ENCODE measurements around the gene ALG1. TPM values are rescaled to one million over a fixed set of nuclear protein-coding genes. Genes with fewer than 3 reads are reported as not detected.

ALG1 gene
- total and polyA plus RNA-seq, 7 experiments from 2014 or later, result 12.9 to 29.1 (median 22.1) TPM

- no peak overlapping the region for H3K4me3 ChIP-seq (ENCODE audit: low read length)
- H3K27me3 ChIP-seq (ENCODE audit: control insufficient read depth in 2 of 2, insufficient read depth in 2 of 2, low read length in 2 of 2), result no peaks in the 10 kb centered on the region
- no peak for ATAC-seq
- ChIA-PET CTCF (no interaction called here), POLR2A (no interaction called here)
- no peak for DNase-seq
- H3K4me1 ChIP-seq (ENCODE audit: control insufficient read depth in 2 of 2, insufficient read depth in 2 of 2, low read length in 2 of 2), result peaks cover 5% of the 10 kb centered on the region in 2 donors
- Mint-ChIP-seq H3K27ac (no peak overlapping the region), H3K36me3 (peaks cover 0 to 12% (median 0%) of the 10 kb centered on the region in 5 donors), H3K9me3 (no peaks in the 10 kb centered on the region), H3K4me3 (no peak overlapping the region), H3K4me1 (peaks cover 4 to 12% (median 8%) of the 10 kb centered on the region in 7 donors), H3K27me3 (no peaks in the 10 kb centered on the region)
- peaks cover 0 to 46% (median 3%) of the 10 kb centered on the region in 3 experiments for H3K36me3 ChIP-seq (ENCODE audit: control insufficient read depth in 2 of 3, insufficient read depth in 3 of 3, low read length in 3 of 3)
- no peaks in the 10 kb centered on the region for H3K9me3 ChIP-seq (ENCODE audit: control insufficient read depth in 2 of 3, low read length in 3 of 3)
- H3K27ac ChIP-seq (ENCODE audit: low read depth, low read length), result no peak overlapping the region
- intact Hi-C loops (cut with micrococcal nuclease), result no loop called here
Measured at GRCh38 chr16:5027575-5028235, 43.9 kb upstream of the ALG1 start.

- ChIA-PET POLR2A (no interaction called here), CTCF (no interaction called here)
Measured at GRCh38 chr16:5028950-5029475, 42.6 kb upstream of the ALG1 start.

GRCh38 chr16:5030251-5030870, 41.3 kb upstream of the ALG1 start:
- Mint-ChIP-seq H3K4me1 (peaks cover 12 to 29% (median 23%) of the 10 kb centered on the region in 7 donors), H3K27ac (no peak overlapping the region), H3K36me3 (peaks cover 0 to 12% (median 0%) of the 10 kb centered on the region in 5 donors), H3K4me3 (peak overlapping the region in 1 of 10 donors; percentile 20), H3K9me3 (no peaks in the 10 kb centered on the region), H3K27me3 (no peaks in the 10 kb centered on the region)
- peaks cover 17 to 18% of the 10 kb centered on the region in 2 donors for H3K4me1 ChIP-seq (ENCODE audit: control insufficient read depth in 2 of 2, insufficient read depth in 2 of 2, low read length in 2 of 2)
- H3K9me3 ChIP-seq (ENCODE audit: control insufficient read depth in 2 of 3, low read length in 3 of 3), result no peaks in the 10 kb centered on the region
- H3K36me3 ChIP-seq (ENCODE audit: control insufficient read depth in 2 of 3, insufficient read depth in 3 of 3, low read length in 3 of 3), result peaks cover 0 to 45% (median 3%) of the 10 kb centered on the region in 3 experiments
- H3K27me3 ChIP-seq (ENCODE audit: control insufficient read depth in 2 of 2, insufficient read depth in 2 of 2, low read length in 2 of 2), result no peaks in the 10 kb centered on the region
- DNase-seq (no peak), ATAC-seq (no peak)
- no peak overlapping the region for H3K4me3 ChIP-seq (ENCODE audit: low read length)
- ChIA-PET POLR2A (no interaction called here), CTCF (interaction anchor here (0.7 kb wide), 1 partner anchor 14 kb away, joined by 3 read pairs; no protein-coding TSS in a partner anchor)
- intact Hi-C loops (cut with micrococcal nuclease), result loop anchor here in 1 of 2 donors (5.0 kb wide), 1 partner anchor 67 kb away; the partner anchor contains the start of gene EEF2KMT
- no peak overlapping the region for H3K27ac ChIP-seq (ENCODE audit: low read depth, low read length)

More at GRCh38 chr16:5028950-5029475, 42.6 kb upstream of the ALG1 start:
- no peaks in the 10 kb centered on the region for H3K9me3 ChIP-seq (ENCODE audit: control insufficient read depth in 2 of 3, low read length in 3 of 3)
- Mint-ChIP-seq H3K36me3 (peaks cover 0 to 12% (median 0%) of the 10 kb centered on the region in 5 donors), H3K4me1 (peaks cover 6 to 18% (median 14%) of the 10 kb centered on the region in 7 donors), H3K9me3 (no peaks in the 10 kb centered on the region), H3K27me3 (no peaks in the 10 kb centered on the region), H3K4me3 (peak overlapping the region in 1 of 10 donors; percentile 18), H3K27ac (peak overlapping the region in 1 of 9 donors; percentile 55)
- H3K27me3 ChIP-seq (ENCODE audit: control insufficient read depth in 2 of 2, insufficient read depth in 2 of 2, low read length in 2 of 2), result no peaks in the 10 kb centered on the region
- H3K27ac ChIP-seq (ENCODE audit: low read depth, low read length), result no peak overlapping the region
- peaks cover 0 to 46% (median 3%) of the 10 kb centered on the region in 3 experiments for H3K36me3 ChIP-seq (ENCODE audit: control insufficient read depth in 2 of 3, insufficient read depth in 3 of 3, low read length in 3 of 3)
- DNase-seq (no peak), ATAC-seq (no peak)
- no peak overlapping the region for H3K4me3 ChIP-seq (ENCODE audit: low read length)
- intact Hi-C loops (cut with micrococcal nuclease), result no loop called here
- peaks cover 10% of the 10 kb centered on the region in 2 donors for H3K4me1 ChIP-seq (ENCODE audit: control insufficient read depth in 2 of 2, insufficient read depth in 2 of 2, low read length in 2 of 2)

GRCh38 chr16:5031601-5032000, 40.0 kb upstream of the ALG1 start:
- POLR2A ChIA-PET, result interaction anchor here (0.7 kb wide), 1 partner anchor 297 kb away, joined by 3 read pairs; the partner anchor contains the start of gene DNAAF8
- DNase-seq (no peak), ATAC-seq (no peak)
- Mint-ChIP-seq H3K4me3 (peak overlapping the region in 8 of 10 donors; percentile 47 to 86 (median 58)), H3K27ac (peak overlapping the region in 1 of 9 donors; percentile 45), H3K4me1 (peaks cover 17 to 33% (median 23%) of the 10 kb centered on the region in 7 donors), H3K27me3 (no peaks in the 10 kb centered on the region), H3K36me3 (peaks cover 0 to 12% (median 0%) of the 10 kb centered on the region in 5 donors), H3K9me3 (no peaks in the 10 kb centered on the region)
- CTCF ChIA-PET, result no interaction called here
- H3K36me3 ChIP-seq (ENCODE audit: control insufficient read depth in 2 of 3, insufficient read depth in 3 of 3, low read length in 3 of 3), result peaks cover 0 to 41% (median 3%) of the 10 kb centered on the region in 3 experiments
- no peak overlapping the region for H3K27ac ChIP-seq (ENCODE audit: low read depth, low read length)
- no peaks in the 10 kb centered on the region for H3K9me3 ChIP-seq (ENCODE audit: control insufficient read depth in 2 of 3, low read length in 3 of 3)
- no peaks in the 10 kb centered on the region for H3K27me3 ChIP-seq (ENCODE audit: control insufficient read depth in 2 of 2, insufficient read depth in 2 of 2, low read length in 2 of 2)
- intact Hi-C loops (cut with micrococcal nuclease), result loop anchor here in 1 of 2 donors (5.0 kb wide), 1 partner anchor 66 kb away; the partner anchor contains the start of gene EEF2KMT
- H3K4me1 ChIP-seq (ENCODE audit: control insufficient read depth in 2 of 2, insufficient read depth in 2 of 2, low read length in 2 of 2), result peaks cover 17 to 18% of the 10 kb centered on the region in 2 donors
- H3K4me3 ChIP-seq (ENCODE audit: low read length), result no peak overlapping the region

GRCh38 chr16:5032748-5033167, 38.9 kb upstream of the ALG1 start:
- H3K36me3 Mint-ChIP-seq, result peaks cover 0 to 8% (median 0%) of the 10 kb centered on the region in 5 donors
- POLR2A ChIA-PET, result interaction anchor here (0.6 to 3.0 kb wide), 6 partner anchors 8 to 534 kb away, joined by 3 to 30 read pairs (median 4); partner anchors contain the start of gene ALG1
- Histone ChIP-seq H3K27me3 (ENCODE audit: control insufficient read depth in 2 of 2, insufficient read depth in 2 of 2, low read length in 2 of 2) (no peaks in the 10 kb centered on the region), H3K4me1 (ENCODE audit: control insufficient read depth in 2 of 2, insufficient read depth in 2 of 2, low read length in 2 of 2) (peaks cover 17 to 18% of the 10 kb centered on the region in 2 donors), H3K4me3 (ENCODE audit: low read length) (peak overlapping the region; percentile 80), H3K27ac (ENCODE audit: low read depth, low read length) (peak overlapping the region; percentile 70), H3K9me3 (ENCODE audit: control insufficient read depth in 2 of 3, low read length in 3 of 3) (no peaks in the 10 kb centered on the region), H3K36me3 (ENCODE audit: control insufficient read depth in 2 of 3, insufficient read depth in 3 of 3, low read length in 3 of 3) (peaks cover 0 to 29% (median 3%) of the 10 kb centered on the region in 3 experiments)
- CTCF ChIA-PET, result no interaction called here
- peak overlapping the region in 8 of 9 donors; percentile 25 to 87 (median 70) for H3K27ac Mint-ChIP-seq
- ATAC-seq, result no peak
- DNase-seq, result peak in 1 of 9 donors; percentile 8
- H3K4me3 Mint-ChIP-seq, result peak overlapping the region; percentile 73 to 94 (median 82)
- H3K27me3 Mint-ChIP-seq, result no peaks in the 10 kb centered on the region
- intact Hi-C loops (cut with micrococcal nuclease), result loop anchor here (1.0 to 5.0 kb wide), 7 partner anchors 38 to 230 kb away; partner anchors contain the start of genes ALG1 (in 2 of the 2), EEF2KMT (in 2 of the 2), GLYR1 (in 2 of the 2) and UBN1 (in 2 of the 2)
- H3K9me3 Mint-ChIP-seq, result no peaks in the 10 kb centered on the region
- H3K4me1 Mint-ChIP-seq, result peaks cover 17 to 33% (median 23%) of the 10 kb centered on the region in 7 donors
